GM18511 (cell line): ENCODE data around the gene PPP1R12C.

ENCODE experiments used
- ATAC-seq: cut with Tn5 transposase; IDR thresholded peaks from one replicate; pipeline ENCODE4 v1.9.1; 2021; ENCODE audit warnings: mild to moderate bottlenecking, moderate library complexity; ENCODE audit not compliant: unreplicated experiment

The PPP1R12C gene

DNA sequence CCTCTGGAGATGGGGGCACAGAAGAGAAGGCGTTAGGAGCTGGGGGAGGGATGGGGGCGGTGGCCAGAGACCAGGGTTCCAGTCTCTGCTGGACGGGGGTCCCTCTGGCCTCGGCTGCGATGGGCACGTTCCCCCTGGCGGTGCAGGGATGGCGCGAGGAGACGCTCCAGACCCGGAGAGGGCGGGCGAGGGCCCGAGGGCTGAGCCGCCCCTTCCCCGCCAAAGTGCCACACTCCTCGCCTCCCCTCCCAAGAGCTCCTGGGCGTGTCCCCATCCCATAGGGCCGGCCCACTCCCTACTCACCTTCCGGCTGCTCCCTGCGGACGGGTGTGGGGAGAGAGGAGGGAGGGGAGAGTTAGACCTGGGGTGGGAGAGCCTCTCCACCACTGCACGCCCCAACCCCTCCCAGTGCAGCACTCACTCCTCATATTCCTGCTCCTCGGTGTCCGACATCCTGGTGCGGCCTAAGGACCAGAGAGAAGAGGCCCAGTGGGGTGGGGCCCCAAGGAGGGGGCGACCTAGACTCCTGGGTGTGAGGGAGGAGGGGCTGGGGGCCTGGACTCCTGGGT lies 29.4 kb upstream of the PPP1R12C start:
- no peak for ATAC-seq

DNA sequence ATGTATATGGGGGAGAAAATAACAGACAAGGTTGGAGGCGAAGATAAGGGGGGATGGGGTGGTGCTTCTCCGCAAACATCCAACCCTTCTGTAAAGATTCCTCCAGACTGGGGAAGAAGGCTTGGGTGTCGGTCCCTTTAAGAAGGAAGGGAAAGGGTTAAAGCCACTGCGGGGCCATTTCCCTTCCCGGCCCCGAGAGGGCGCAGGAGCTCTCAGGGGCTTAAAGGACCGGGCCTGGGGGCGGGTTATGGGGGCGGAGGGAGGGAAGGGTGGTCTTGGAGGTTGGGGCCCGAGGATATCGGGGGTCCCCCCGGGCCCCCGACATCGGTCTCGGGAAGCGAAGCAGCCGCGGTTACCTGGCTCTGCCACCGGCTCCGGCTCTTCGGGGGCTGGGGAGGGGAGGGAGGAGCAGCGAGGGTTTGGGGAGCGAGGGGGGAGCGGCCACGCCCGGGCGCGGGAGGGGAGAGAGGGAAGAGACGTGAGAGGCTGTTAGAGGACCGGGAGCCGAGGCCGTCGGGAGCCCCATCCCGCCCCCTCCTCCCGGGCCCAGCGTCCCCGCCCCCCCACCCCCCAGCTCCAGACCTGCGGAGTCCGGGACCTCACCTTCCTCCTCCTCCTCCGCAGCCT lies 28.8 kb upstream of the PPP1R12C start:
- ATAC-seq = no peak

DNA sequence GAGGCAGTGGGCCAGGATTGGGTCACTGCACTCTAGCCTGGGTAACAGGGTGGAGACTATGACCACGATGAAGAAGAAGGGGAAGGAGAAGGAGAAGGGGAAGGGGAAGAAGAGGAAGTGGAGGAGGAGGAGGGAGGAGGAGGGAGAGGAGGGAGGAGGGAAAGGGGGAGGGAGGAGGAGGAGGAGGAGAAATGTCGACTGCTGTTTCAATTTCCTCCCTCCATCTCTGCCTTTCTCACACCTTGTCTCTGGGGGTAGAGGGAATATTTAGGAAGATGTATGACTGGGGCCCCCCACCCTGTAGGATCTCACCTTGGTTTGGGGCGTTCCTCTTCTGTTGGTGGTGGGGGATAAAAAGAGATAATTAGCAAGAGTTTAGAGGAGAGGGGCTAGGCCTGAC lies 27.8 kb upstream of the PPP1R12C start:
- ATAC-seq = no peak

DNA sequence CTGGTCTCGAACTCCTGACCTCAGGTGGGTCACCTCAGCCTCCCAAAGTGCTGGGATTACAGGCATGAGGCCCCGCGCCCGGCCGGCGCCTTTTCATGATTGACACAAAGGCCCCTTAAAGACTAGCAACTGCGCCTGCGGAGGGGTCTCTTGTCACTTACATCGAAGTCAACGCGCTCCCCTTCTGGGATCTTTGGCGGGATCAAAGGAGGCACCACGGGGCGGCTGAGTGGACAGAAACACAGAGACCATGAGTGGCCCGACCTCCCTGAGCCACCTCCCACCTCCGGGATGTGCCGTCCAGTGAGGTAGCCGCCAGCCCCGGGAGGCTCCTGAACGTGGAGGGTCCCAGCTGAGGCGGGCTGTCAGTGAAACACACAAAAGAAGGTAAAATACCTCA lies 24.3 kb upstream of the PPP1R12C start:
- ATAC-seq = no peak

DNA sequence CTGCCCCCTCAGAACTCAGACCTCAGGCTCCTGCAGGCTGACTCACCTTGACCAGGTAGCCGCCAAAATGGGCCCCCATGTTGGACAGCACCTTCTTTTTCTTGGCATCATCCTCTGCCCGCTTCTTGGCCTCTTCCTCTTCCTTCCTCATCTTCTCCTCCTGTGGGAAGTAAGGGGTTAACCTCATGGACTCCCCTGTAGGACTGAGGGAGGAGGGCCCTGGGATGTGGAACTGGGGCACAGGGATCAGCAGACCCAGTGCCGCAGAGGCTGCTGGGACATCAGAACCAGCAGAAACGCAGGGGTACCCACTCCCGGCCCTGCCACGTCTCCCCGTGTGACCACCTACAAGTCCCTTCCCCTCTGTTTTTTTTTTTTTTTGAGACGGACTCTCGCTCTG lies 20.5 kb upstream of the PPP1R12C start:
- no peak for ATAC-seq

DNA sequence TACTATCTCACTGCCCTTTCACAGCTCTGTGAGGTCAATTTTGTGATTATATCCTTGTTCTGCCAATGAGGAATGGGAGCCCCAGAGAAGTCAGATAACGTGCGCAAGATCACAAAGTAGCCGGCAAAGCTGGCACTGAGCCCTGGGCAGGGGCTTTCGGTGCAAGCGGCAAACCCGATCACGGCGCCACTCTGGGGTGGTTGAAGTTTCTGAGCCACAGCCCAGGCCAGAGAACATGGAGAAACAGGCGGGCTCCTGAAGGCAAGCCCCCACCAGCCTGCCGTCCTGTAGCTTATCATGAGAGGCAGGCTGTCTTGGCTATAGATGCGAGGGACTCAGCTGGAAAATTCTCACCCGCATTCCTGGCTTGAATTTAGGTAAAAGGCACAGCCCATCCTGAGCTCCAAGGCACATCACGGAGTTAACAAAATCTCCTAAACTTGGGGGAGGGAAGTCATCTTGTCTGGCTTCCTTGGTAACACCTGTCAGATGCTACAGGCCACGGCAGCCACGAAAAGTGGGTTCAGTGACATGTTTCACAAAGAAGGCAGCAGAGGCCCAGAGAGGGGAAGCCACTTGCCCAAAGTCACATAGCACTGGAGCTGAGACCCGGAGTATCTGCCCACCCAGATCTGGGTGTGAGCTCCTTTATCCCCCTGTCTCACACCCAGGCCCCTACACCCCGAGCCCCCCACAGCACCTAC lies 19.1 kb upstream of the PPP1R12C start:
- ATAC-seq = no peak

DNA sequence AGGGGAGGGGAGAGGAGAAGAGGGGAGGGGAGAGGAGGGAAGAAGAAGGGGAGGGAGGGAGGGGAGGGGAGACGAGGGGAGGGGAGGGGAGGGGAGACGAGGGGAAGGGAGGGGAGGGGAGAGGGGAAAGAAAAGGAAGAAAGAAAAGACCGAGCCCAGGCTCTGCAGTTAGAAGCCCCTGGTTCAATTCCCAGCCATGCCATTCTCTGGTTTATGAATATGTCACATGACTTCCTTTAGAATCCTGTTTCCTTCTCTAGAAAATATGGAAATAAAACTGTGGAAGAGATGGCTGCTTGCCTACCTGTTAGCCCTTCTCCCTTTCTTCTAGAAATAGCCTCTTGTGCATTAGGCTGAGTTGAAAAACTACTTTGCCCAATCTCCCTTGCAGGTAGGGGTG lies 17.3 kb upstream of the PPP1R12C start:
- ATAC-seq = no peak

DNA sequence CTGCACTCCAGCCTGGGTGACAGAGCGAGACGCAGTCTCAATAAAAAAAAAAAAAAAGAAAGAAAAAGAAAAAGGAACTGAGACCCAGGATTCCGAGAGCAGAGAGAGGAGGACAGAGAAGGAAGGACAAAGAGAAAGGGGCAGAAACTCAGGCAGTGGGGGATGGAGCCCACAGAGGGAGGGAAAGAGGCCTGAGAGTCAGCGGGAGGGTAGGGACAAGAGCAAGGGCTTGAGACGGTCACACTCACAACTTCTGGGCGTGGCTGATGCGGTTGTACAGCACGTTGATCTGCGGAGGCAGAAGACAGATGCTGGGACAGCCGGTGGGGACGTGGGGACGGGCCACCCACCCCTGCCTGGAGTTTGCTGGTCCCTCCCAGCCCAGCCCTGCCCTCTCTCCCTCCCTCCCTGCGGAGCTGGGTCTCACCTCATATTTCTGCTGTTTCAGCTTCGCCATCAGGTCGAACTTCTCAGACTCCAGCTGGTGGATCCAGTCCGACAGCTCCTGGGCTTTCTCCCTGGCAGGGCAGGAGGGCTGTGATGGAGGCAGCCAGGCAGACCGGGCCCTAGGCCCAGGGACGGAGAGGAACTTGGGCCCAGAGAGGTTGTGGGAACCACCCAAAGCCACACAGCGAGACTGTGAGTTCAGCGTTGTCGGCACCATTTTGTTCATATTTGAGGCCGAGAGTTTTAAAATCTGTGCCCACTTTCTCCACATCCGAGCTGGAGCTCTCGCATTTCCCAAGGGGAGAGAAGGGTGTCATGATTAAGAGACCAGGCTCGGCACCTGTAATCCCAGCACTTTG lies 16.4 kb upstream of the PPP1R12C start:
- no peak for ATAC-seq

DNA sequence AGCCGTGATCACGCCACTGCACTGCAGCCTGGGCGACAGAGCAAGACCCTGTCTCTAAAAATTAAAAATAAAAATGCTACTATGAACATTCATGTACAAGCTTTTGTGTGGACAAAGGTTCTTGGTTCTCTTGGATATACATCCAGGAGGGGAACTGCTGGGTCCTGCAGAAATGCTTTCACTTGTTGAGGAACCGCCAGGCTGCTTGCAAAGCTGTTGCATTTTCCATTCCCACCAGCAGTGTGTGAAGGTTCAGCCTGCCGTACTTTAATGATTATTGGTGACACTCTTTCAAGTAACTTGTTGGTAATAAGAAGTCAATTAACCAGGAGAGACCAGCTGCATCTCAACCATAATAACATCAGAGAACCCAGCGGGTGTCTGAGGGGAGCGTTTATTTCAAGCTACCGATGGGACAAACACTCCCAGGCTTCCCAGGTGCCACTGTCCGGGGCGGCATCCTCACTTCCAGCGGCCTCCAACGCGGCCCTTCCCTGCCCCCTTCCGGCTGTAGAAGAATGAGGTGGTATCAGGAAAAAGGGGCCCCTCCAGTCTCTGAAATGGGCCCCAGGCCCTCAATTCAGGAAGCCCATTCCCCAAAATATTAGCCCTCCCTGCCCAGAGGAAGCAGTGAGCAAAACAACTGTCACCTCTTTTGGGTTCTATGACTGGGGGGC lies 15.2 kb upstream of the PPP1R12C start:
- no peak for ATAC-seq

DNA sequence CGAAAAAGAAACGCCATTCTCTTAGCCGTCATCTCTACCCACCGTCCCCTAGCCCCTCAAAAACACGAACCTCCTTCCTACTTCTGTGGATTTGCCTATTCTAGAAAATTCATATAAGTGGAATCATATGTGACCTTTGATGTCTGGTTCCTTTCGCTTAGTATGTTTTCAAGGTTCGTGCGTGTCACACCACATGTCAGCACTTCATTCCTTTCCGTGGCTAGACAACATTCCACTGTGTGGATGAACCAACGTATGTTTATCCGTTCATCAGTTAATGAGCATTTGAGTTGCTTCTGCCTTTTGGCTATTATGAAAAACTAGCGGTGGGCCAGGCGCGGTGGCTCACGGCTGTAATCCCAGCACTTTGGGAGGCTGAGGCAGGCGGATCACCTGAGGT lies 14.0 kb upstream of the PPP1R12C start:
- no peak for ATAC-seq

DNA sequence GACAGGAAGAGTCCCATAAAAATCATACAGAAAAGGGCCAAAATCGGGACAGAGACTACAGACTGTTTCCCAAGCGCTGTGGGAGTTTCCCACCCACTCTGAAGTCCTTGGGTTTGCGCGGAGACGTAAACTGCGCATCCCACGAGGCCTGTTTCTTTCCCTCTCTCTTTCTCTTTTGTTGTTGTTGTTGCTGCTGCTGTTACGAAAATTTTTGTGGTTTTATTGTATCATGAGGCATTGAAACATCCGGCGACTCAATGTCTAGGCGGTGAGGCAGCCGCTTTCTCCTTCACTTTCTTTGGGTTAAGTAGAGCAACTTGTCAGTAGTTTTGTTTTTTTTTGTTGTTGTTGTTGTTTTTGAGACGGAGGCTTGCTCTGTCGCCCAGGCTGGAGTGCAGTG lies 1.6 kb upstream of the PPP1R12C start:
- no peak for ATAC-seq

DNA sequence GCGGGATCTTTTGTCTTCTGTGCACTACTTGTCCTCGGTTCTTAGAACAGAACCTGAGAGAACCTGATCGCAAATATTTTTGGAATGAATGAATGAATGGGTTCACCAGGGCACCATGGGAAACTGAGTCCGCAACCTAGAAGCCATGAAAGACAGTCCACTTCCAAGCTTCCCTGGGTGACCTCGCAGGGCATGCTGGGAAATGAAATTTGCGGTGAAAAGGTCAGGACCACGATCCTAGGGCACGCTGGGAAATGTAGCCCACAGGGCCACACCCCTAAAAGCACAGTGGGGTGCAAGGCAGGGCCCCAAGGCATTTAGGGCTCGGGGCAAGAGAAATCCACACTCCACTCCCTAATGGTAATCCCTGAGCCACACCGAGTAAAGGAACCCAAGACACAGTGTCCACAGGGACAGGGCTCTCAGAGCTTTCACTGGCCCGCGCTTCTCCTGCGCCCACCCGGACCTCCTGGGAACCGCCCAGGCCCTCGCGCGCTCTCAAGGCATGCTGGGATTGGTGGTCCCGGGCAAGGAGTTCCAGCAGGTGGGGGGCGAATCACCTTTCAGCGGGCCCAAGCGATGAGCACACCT lies 1.1 kb upstream of the PPP1R12C start:
- no peak for ATAC-seq

DNA sequence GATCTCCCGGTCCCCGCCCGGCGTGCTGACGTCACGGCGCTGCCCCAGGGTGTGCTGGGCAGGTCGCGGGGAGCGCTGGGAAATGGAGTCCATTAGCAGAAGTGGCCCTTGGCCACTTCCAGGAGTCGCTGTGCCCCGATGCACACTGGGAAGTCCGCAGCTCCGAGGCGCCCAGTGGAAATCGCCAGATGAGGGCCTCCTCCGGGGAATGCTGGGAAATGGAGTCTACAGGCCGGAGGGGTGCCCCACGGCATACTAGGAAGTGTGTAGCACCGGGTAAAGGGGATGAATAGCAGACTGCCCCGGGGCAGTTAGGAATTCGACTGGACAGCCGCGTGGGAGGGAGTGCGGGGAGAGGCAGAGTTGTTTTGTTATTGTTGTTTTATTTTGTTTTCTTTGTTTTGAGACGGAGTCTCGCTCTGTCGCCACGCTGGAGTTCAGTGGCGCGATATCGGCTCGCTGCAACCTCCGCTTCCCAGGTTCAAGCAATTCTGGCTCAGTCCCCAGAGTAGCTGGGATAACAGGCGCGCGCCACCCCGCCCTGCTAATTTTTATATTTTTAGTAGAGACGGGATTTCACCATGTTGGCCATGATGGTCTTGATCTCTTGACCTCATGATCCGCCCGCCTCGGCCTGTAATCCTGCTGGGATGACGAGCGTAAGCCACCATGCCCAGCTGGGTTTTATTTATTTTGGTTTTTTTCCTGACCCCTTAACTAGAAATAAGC lies 390 bp upstream of the PPP1R12C start:
- ATAC-seq = peak; percentile 77

DNA sequence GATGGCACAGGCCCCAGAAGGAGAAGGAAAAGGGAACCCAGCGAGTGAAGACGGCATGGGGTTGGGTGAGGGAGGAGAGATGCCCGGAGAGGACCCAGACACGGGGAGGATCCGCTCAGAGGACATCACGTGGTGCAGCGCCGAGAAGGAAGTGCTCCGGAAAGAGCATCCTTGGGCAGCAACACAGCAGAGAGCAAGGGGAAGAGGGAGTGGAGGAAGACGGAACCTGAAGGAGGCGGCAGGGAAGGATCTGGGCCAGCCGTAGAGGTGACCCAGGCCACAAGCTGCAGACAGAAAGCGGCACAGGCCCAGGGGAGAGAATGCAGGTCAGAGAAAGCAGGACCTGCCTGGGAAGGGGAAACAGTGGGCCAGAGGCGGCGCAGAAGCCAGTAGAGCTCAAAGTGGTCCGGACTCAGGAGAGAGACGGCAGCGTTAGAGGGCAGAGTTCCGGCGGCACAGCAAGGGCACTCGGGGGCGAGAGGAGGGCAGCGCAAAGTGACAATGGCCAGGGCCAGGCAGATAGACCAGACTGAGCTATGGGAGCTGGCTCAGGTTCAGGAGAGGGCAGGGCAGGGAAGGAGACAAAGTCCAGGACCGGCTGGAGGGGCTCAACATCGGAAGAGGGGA lies 1.1 kb downstream of the PPP1R12C start:
- ATAC-seq = no peak

DNA sequence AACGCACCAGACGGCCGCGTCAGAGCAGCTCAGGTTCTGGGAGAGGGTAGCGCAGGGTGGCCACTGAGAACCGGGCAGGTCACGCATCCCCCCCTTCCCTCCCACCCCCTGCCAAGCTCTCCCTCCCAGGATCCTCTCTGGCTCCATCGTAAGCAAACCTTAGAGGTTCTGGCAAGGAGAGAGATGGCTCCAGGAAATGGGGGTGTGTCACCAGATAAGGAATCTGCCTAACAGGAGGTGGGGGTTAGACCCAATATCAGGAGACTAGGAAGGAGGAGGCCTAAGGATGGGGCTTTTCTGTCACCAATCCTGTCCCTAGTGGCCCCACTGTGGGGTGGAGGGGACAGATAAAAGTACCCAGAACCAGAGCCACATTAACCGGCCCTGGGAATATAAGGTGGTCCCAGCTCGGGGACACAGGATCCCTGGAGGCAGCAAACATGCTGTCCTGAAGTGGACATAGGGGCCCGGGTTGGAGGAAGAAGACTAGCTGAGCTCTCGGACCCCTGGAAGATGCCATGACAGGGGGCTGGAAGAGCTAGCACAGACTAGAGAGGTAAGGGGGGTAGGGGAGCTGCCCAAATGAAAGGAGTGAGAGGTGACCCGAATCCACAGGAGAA lies 1.9 kb downstream of the PPP1R12C start:
- ATAC-seq = no peak

DNA sequence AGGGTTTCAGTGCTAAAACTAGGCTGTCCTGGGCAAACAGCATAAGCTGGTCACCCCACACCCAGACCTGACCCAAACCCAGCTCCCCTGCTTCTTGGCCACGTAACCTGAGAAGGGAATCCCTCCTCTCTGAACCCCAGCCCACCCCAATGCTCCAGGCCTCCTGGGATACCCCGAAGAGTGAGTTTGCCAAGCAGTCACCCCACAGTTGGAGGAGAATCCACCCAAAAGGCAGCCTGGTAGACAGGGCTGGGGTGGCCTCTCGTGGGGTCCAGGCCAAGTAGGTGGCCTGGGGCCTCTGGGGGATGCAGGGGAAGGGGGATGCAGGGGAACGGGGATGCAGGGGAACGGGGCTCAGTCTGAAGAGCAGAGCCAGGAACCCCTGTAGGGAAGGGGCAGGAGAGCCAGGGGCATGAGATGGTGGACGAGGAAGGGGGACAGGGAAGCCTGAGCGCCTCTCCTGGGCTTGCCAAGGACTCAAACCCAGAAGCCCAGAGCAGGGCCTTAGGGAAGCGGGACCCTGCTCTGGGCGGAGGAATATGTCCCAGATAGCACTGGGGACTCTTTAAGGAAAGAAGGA lies 2.8 kb downstream of the PPP1R12C start:
- ATAC-seq = no peak

DNA sequence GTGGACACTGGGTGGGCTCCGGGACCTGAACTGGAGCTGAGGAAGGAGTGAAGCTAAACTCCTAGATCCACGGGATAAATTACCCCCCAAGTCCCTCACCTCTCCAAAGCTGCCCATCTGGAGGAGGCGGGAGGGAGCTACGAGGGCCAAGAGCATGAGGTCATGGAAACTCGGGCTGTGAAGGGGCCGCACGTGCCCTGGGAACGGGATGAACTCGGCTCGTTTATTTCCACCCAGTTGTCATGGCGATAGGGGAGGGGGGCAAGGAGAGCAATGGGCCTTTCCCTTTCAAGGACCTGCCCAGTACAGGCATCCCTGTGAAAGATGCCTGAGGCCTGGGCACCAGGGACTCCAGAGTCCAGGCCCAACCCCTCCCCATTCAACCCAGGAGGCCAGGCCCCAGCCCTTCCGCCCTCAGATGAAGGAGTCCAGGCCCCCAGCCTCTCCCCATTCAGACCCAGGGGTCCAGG lies 3.8 kb downstream of the PPP1R12C start:
- no peak for ATAC-seq

DNA sequence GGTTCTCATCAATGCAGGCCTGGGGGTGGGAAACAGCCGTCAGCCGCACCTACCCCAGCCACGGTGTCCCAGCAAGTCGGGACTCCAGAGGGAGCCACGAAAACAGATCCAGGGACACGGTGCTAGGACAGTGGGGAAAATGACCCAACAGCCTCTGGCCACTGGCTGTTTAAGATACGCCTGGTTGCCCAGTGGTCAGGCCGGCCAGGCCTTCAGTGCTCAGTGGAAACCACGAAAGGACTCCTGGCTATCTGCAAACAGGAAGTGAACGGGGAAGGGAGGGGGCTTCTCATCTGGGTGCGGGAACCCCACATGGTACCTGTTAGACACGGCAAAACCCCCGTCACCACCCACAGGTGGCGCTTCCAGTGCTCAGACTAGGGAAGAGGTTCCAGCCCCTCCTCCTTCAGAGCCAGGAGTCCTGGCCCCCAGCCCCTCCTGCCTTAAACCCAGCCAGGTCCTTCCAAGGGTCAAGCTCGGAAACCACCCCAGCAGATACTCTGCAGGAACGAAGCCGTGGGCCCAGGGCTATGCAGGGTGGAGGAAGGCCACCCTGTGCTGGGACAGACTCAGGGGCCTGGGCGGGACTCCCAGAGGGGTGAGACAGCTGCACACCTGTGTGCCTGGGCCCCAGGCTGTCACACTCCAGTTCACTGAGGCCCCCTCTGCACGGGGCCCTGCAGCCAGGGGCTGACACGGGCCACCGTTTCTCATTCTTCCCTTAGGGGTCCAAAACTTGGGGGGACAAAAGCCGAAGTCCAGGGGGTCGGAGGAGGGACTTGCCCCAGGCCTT lies 4.5 kb downstream of the PPP1R12C start:
- no peak for ATAC-seq
